Activated CD8-positive, alpha-beta T cell treated with anti-CD3 and anti-CD28 coated beads for 36 hours (primary cell): Measurements from ENCODE around the gene RNF130. TPM values are rescaled to one million over a fixed set of nuclear protein-coding genes. Genes with fewer than 3 reads are reported as not detected.
A peak's percentile ranks its signal among the peaks of the same experiment; 100 is the strongest.

Source experiments
- ATAC-seq: fragments of 200-7000 bp; cut with Tn5 transposase; one replicate; pipeline ENCODE4 v1.10.0; 2021; ENCODE audit warnings: mild to moderate bottlenecking, moderate library complexity
- CTCF ChIA-PET: fragments of 350-600 bp; sonication (Branson Sonifier 250); formaldehyde crosslinking; loops from one replicate; lab custom pipeline; 2021; ENCODE audit warnings: antibody characterized with exemption; lab: Charles Lee
- POLR2A ChIA-PET: fragments of 350-600 bp; sonication (Branson Sonifier 250); formaldehyde crosslinking; loops from one replicate; lab custom pipeline; 2021; ENCODE audit warnings: antibody characterized with exemption; lab: Charles Lee
- DNase-seq: peaks from one replicate; pipeline ENCODE4 v3.0.0-alpha.2; 2020
- H3K27ac Mint-ChIP-seq: one replicate; pipeline ENCODE4 v1.8.0; 2021; ENCODE audit warnings: mild to moderate bottlenecking, mixed read lengths
- H3K27me3 Mint-ChIP-seq: one replicate; pipeline ENCODE4 v1.8.0; 2021; ENCODE audit warnings: mixed read lengths
- H3K36me3 Mint-ChIP-seq: one replicate; pipeline ENCODE4 v1.8.0; 2021; ENCODE audit warnings: low read depth, mixed read lengths
- H3K4me1 Mint-ChIP-seq: one replicate; pipeline ENCODE4 v1.8.0; 2021; ENCODE audit warnings: low read depth, mixed read lengths
- H3K4me3 Mint-ChIP-seq: one replicate; pipeline ENCODE4 v1.8.0; 2021; ENCODE audit warnings: mild to moderate bottlenecking, moderate library complexity, mixed read lengths
- H3K9me3 Mint-ChIP-seq: one replicate; pipeline ENCODE4 v1.8.0; 2021; ENCODE audit warnings: mixed read lengths
- intact Hi-C: fragments of 100-400 bp; cut with micrococcal nuclease; formaldehyde crosslinking; loops from one replicate; pipeline ENCODE4 v1.10.0; 2022
- microRNA-seq: library from miRNA; unstranded; fragments of <30 nt; microRNA quantifications from one replicate; pipeline ENCODE4 v1.2.0, GENCODE V29; 2022; ENCODE audit warnings: borderline microRNAs expressed, borderline replicate concordance
- total RNA-seq, 2 experiments: library from RNA; stranded (reverse); gene quantifications; one replicate each; pipeline ENCODE4 v1.2.3, GENCODE V29; 2021
- TF ChIP-seq, protein P1 (sequence below): fragments of 200-600 bp; IDR thresholded peaks from one replicate; pipeline ENCODE4 v1.8.0; 2022; ENCODE audit warnings: antibody characterized with exemption, mild to moderate bottlenecking

RNF130 gene
- total RNA-seq, 2 experiments from 2014 or later, result 10.1 to 10.6 TPM

DNA sequence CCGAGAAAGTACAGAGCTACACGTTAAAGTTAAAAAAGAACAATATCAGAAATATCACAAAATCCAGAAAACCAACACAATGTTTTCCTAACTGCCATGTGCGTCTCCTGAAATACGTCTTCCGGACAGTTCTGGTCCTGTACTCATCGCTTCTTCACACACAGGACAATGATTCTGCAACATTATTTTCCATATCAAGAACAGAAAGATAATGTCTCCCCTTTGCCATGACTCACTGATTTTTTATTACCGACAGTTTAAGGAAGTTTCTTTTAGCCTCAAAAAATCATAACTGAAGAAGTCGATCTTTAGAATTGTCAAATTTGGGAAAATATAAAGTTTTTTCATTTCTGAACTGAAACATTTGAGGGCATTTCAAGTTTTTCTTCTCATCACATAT lies 166.4 kb downstream of the RNF130 start:
- Mint-ChIP-seq H3K4me1 (peaks cover 14% of the 10 kb centered on the region), H3K27ac (no peak overlapping the region), H3K36me3 (peaks cover 17% of the 10 kb centered on the region), H3K27me3 (no peaks in the 10 kb centered on the region), H3K9me3 (no peaks in the 10 kb centered on the region), H3K4me3 (no peak overlapping the region)
- TF ChIP-seq, protein P1, sequence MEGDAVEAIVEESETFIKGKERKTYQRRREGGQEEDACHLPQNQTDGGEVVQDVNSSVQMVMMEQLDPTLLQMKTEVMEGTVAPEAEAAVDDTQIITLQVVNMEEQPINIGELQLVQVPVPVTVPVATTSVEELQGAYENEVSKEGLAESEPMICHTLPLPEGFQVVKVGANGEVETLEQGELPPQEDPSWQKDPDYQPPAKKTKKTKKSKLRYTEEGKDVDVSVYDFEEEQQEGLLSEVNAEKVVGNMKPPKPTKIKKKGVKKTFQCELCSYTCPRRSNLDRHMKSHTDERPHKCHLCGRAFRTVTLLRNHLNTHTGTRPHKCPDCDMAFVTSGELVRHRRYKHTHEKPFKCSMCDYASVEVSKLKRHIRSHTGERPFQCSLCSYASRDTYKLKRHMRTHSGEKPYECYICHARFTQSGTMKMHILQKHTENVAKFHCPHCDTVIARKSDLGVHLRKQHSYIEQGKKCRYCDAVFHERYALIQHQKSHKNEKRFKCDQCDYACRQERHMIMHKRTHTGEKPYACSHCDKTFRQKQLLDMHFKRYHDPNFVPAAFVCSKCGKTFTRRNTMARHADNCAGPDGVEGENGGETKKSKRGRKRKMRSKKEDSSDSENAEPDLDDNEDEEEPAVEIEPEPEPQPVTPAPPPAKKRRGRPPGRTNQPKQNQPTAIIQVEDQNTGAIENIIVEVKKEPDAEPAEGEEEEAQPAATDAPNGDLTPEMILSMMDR, result no peak
- ATAC-seq (no peak), DNase-seq (no peak)
- intact Hi-C loops, result no loop called here
- ChIA-PET POLR2A (no interaction called here), CTCF (interaction anchor here (0.7 to 3.2 kb wide), 4 partner anchors 26 to 142 kb away, joined by 3 to 13 read pairs (median 8); no protein-coding TSS in a partner anchor)

Small RNAs within 50 kb of the gene (microRNA-seq; reads per million reads assigned to microRNA genes)
- gene MIR340, result 50.9 reads per million, percentile 59 among the genes with 10 or more reads in this experiment

Other genes starting within 250 kb of the RNF130 start
- 10 to 100 TPM; 19.8 to 21.5 TPM for gene MRNIP, start 212.9 kb downstream of the RNF130 start, total RNA-seq
- 10 to 100 TPM; 92.4 to 94.6 TPM for gene TBC1D9B, start 163.9 kb downstream of the RNF130 start, total RNA-seq
- not detected for gene RASGEF1C, start 137.5 kb upstream of the RNF130 start, total RNA-seq
- gene MAPK9, start 220.3 kb upstream of the RNF130 start, total RNA-seq, result 10 to 100 TPM; 31.8 to 33.2 TPM